ENCODE data around the gene FOXP1. TPM values are rescaled to one million over a fixed set of nuclear protein-coding genes. Genes with fewer than 3 reads are reported as not detected.

Gene FOXP1
- total and polyA plus RNA-seq, 2 donors (not counting 1 experiment from before 2014, with no cell fraction given): 91.1 to 508 TPM

DNA sequence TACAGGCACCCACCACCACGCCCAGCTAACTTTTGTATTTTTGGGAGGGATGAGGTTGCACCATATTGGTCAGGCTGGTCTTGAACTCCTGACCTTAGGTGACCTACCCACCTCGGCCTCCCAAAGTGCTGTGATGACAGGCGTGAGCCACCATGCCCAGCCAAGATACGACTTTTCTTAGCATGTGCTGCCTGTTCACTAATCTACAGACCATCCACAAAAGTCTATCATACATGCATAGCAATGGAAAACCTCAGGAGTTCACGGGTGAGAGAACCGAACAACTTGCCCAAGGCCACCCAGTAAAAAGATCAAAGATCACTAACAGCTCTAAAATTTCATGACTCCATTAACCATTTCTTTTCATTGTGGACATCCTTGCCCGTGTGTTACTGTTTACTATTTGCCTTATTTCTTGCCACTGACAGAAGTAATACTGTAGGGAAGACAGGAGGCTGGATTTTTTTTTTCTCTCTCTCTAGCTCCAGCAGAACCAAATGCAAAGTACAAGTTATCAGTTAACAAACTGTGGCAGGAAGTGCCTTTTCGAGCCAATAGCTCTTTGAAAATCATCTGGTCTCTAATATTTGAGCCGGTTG lies 92.3 kb downstream of the FOXP1 start:
- no peak for TF ChIP-seq EZH2 (IDR thresholded peaks at IDR 0.05; ENCODE audit: borderline replicate concordance, insufficient read depth, low read depth, low read length, poor library complexity, severe bottlenecking)
- no peaks in the 10 kb centered on the region for H3K27me3 Mint-ChIP-seq
- no peak overlapping the region for H2AFZ ChIP-seq (ENCODE audit: insufficient read depth, low read depth, low read length, poor library complexity, severe bottlenecking)
- H3K9me3 ChIP-seq (ENCODE audit: control extremely low read depth in 1 of 3, control insufficient read depth in 2 of 3, insufficient read depth in 1 of 3, low read length in 2 of 3): peaks cover 0 to 6% (median 4%) of the 10 kb centered on the region in 3 donors
- H3K9ac ChIP-seq (ENCODE audit: low read length): no peak overlapping the region
- peak overlapping the region; percentile 59 for H3K27ac Mint-ChIP-seq
- no peaks in the 10 kb centered on the region for H3K27me3 ChIP-seq (replicated peaks in 1 of 4; ENCODE audit: control extremely low read depth in 1 of 4, control insufficient read depth in 3 of 4, insufficient read depth in 4 of 4, low read length in 3 of 4)
- H3K27ac ChIP-seq (ENCODE audit: low read length in 2 of 2): peak overlapping the region in 1 of 2 donors; percentile 14
- no peak overlapping the region for H3K4me3 ChIP-seq (ENCODE audit: control extremely low read depth in 1 of 5, extremely low read depth in 1 of 5, insufficient read depth in 1 of 5, low read depth in 2 of 5, low read length in 4 of 5)
- intact Hi-C loops (cut with micrococcal nuclease): loop anchor here (5.0 kb wide), 1 partner anchor 34 kb away; no protein-coding TSS in a partner anchor
- no peak overlapping the region for H3K4me3 Mint-ChIP-seq
- H4K20me1 ChIP-seq (ENCODE audit: control insufficient read depth, insufficient read depth, low read length, poor library complexity, severe bottlenecking): no peaks in the 10 kb centered on the region
- H3K4me2 ChIP-seq (replicated peaks; ENCODE audit: low read depth, low read length, poor library complexity, severe bottlenecking): no peak overlapping the region
- H3K36me3 ChIP-seq (replicated peaks in 1 of 2; ENCODE audit: control extremely low read depth in 1 of 2, control insufficient read depth in 1 of 2, extremely low read depth in 1 of 2, insufficient read depth in 2 of 2, low read length in 1 of 2): peaks cover 0 to 10% of the 10 kb centered on the region in 2 experiments
- H3K9me3 Mint-ChIP-seq (ENCODE audit: insufficient read depth): no peaks in the 10 kb centered on the region
- peaks cover 36 to 53% of the 10 kb centered on the region in 2 donors for H3K4me1 ChIP-seq (ENCODE audit: control insufficient read depth in 2 of 2, insufficient read depth in 2 of 2, low read length in 2 of 2)
- ChIA-PET POLR2A (interaction anchor here (0.5 kb wide), 1 partner anchor 47 kb away, joined by 5 read pairs; no protein-coding TSS in a partner anchor), CTCF (interaction anchor here (1.0 to 1.1 kb wide), 2 partner anchors 11 to 20 kb away, joined by 3 to 9 read pairs; no protein-coding TSS in a partner anchor)
- DNase-seq: no peak
- ATAC-seq (ENCODE audit: low read depth): no peak
- 87% methylated on average over 4 of the region's 9 CpGs for WGBS (ENCODE audit: insufficient coverage)
- H3K4me1 Mint-ChIP-seq: peaks cover 64% of the 10 kb centered on the region
- H3K79me2 ChIP-seq (ENCODE audit: control insufficient read depth, insufficient read depth, low read length): peaks cover 80% of the 10 kb centered on the region

- no CpG with 5 or more reads among the region's 3 CpGs for WGBS (ENCODE audit: insufficient coverage)
- H3K4me1 ChIP-seq (ENCODE audit: control insufficient read depth in 2 of 2, insufficient read depth in 2 of 2, low read length in 2 of 2): peaks cover 30 to 52% of the 10 kb centered on the region in 2 donors
- H3K9me3 ChIP-seq (ENCODE audit: control extremely low read depth in 1 of 3, control insufficient read depth in 2 of 3, insufficient read depth in 1 of 3, low read length in 2 of 3): peaks cover 0 to 6% (median 4%) of the 10 kb centered on the region in 3 donors
- H3K4me1 Mint-ChIP-seq: peaks cover 63% of the 10 kb centered on the region
- DNase-seq: no peak
- no peak overlapping the region for H3K27ac Mint-ChIP-seq
- H3K9ac ChIP-seq (ENCODE audit: low read length): no peak overlapping the region
- H3K27me3 Mint-ChIP-seq: no peaks in the 10 kb centered on the region
- no peak for ATAC-seq (ENCODE audit: low read depth)
- H3K27ac ChIP-seq (ENCODE audit: low read length in 2 of 2): no peak overlapping the region
- no peak overlapping the region for H3K4me3 ChIP-seq (ENCODE audit: control extremely low read depth in 1 of 5, extremely low read depth in 1 of 5, insufficient read depth in 1 of 5, low read depth in 2 of 5, low read length in 4 of 5)
- H3K4me3 Mint-ChIP-seq: no peak overlapping the region
- peaks cover 0 to 10% of the 10 kb centered on the region in 2 experiments for H3K36me3 ChIP-seq (replicated peaks in 1 of 2; ENCODE audit: control extremely low read depth in 1 of 2, control insufficient read depth in 1 of 2, extremely low read depth in 1 of 2, insufficient read depth in 2 of 2, low read length in 1 of 2)
- no peak overlapping the region for H3K4me2 ChIP-seq (replicated peaks; ENCODE audit: low read depth, low read length, poor library complexity, severe bottlenecking)
- ChIA-PET CTCF (interaction anchor here (0.6 to 1.0 kb wide), 2 partner anchors 20 to 48 kb away, joined by 3 to 9 read pairs; no protein-coding TSS in a partner anchor), POLR2A (interaction anchor here (0.5 kb wide), 2 partner anchors 46 to 122 kb away, joined by 3 to 5 read pairs; no protein-coding TSS in a partner anchor)
- intact Hi-C loops (cut with micrococcal nuclease): loop anchor here (5.0 kb wide), 1 partner anchor 33 kb away; no protein-coding TSS in a partner anchor
- no peaks in the 10 kb centered on the region for H3K27me3 ChIP-seq (replicated peaks in 1 of 4; ENCODE audit: control extremely low read depth in 1 of 4, control insufficient read depth in 3 of 4, insufficient read depth in 4 of 4, low read length in 3 of 4)
- TF ChIP-seq EZH2 (IDR thresholded peaks at IDR 0.05; ENCODE audit: borderline replicate concordance, insufficient read depth, low read depth, low read length, poor library complexity, severe bottlenecking) (no peak), CTCF (IDR thresholded peaks at IDR 0.05) (no peak)
- no peaks in the 10 kb centered on the region for H3K9me3 Mint-ChIP-seq (ENCODE audit: insufficient read depth)
- H4K20me1 ChIP-seq (ENCODE audit: control insufficient read depth, insufficient read depth, low read length, poor library complexity, severe bottlenecking): no peaks in the 10 kb centered on the region
- no peak overlapping the region for H2AFZ ChIP-seq (ENCODE audit: insufficient read depth, low read depth, low read length, poor library complexity, severe bottlenecking)
- H3K79me2 ChIP-seq (ENCODE audit: control insufficient read depth, insufficient read depth, low read length): peaks cover 80% of the 10 kb centered on the region
These were observed 92.8 kb downstream of the FOXP1 start for GRCh38 chr3:71490692-71491091.

All from B cell (primary cell).